H9 (cell line): Measurements from ENCODE around the gene CCL27. TPM values are rescaled to one million over a fixed set of nuclear protein-coding genes. Genes with fewer than 3 reads are reported as not detected.

Experiments used
- DNase-seq: peaks from one replicate; pipeline ENCODE4 v3.0.0-alpha.2; 2017
- H2AFZ ChIP-seq: one replicate; pipeline ENCODE4 v1.6.1; 2013; ENCODE audit warnings: mild to moderate bottlenecking, low read length, control low read depth, moderate library complexity
- H2AK5ac ChIP-seq: 2 replicates; pipeline ENCODE4 v1.6.1; 2013; ENCODE audit warnings: low read length, control low read depth, mixed read lengths; ENCODE audit not compliant: insufficient read length
- H2BK120ac ChIP-seq: one replicate; pipeline ENCODE4 v1.6.1; 2013; ENCODE audit warnings: low read depth, mild to moderate bottlenecking, low read length, control low read depth, inconsistent platforms; ENCODE audit not compliant: poor library complexity, severe bottlenecking
- H2BK12ac ChIP-seq: 2 replicates; pipeline ENCODE4 v1.6.1; 2013; ENCODE audit warnings: low read length, control low read depth, mixed read lengths, low read depth; ENCODE audit not compliant: insufficient read length
- H2BK15ac ChIP-seq: 2 replicates; pipeline ENCODE4 v1.6.1; 2013; ENCODE audit warnings: low read depth, low read length, control low read depth
- H2BK20ac ChIP-seq: one replicate; pipeline ENCODE4 v1.6.1; 2013; ENCODE audit warnings: low read depth, mild to moderate bottlenecking, low read length, control low read depth, inconsistent platforms; ENCODE audit not compliant: poor library complexity, severe bottlenecking
- H2BK5ac ChIP-seq: 2 replicates; pipeline ENCODE4 v1.6.1; 2013; ENCODE audit warnings: low read length, control low read depth, mixed read lengths; ENCODE audit not compliant: insufficient read length
- H3K14ac ChIP-seq: 2 replicates; pipeline ENCODE4 v1.6.1; 2013; ENCODE audit warnings: low read length, control low read depth; ENCODE audit not compliant: insufficient read depth
- H3K18ac ChIP-seq: 2 replicates; pipeline ENCODE4 v1.6.1; 2013; ENCODE audit warnings: low read depth, mild to moderate bottlenecking, mixed read lengths, low read length, control low read depth; ENCODE audit not compliant: insufficient read length
- H3K23ac ChIP-seq: 2 replicates; pipeline ENCODE4 v1.6.1; 2013; ENCODE audit warnings: low read length, control low read depth, mixed read lengths, low read depth; ENCODE audit not compliant: insufficient read length
- H3K23me2 ChIP-seq: 2 replicates; pipeline ENCODE4 v1.6.1; 2013; ENCODE audit warnings: low read depth, mild to moderate bottlenecking, mixed read lengths, low read length, control low read depth; ENCODE audit not compliant: insufficient read length, poor library complexity, severe bottlenecking
- H3K27ac ChIP-seq: 2 replicates; pipeline ENCODE4 v1.5.1; 2013; ENCODE audit warnings: low read length, control low read depth, mixed read lengths, low read depth; ENCODE audit not compliant: insufficient read length
- H3K27me3 ChIP-seq: 2 replicates; pipeline ENCODE4 v1.6.1; 2013; ENCODE audit warnings: low read length, control low read depth, inconsistent platforms; ENCODE audit not compliant: insufficient read depth
- H3K4ac ChIP-seq: 2 replicates; pipeline ENCODE4 v1.6.1; 2013; ENCODE audit warnings: low read depth, mild to moderate bottlenecking, control low read depth, inconsistent platforms, low read length, moderate library complexity
- H3K4me1 ChIP-seq: 2 replicates; pipeline ENCODE4 v1.6.1; 2013; ENCODE audit warnings: low read length, control low read depth, inconsistent platforms; ENCODE audit not compliant: insufficient read depth
- H3K4me2 ChIP-seq: 2 replicates; pipeline ENCODE4 v1.6.1; 2013; ENCODE audit warnings: low read length, control low read depth, mixed read lengths; ENCODE audit not compliant: insufficient read length, insufficient read depth
- H3K56ac ChIP-seq: 2 replicates; pipeline ENCODE4 v1.6.1; 2013; ENCODE audit warnings: low read depth, mild to moderate bottlenecking, mixed read lengths, low read length, control low read depth; ENCODE audit not compliant: insufficient read length
- H3K79me1 ChIP-seq: 2 replicates; pipeline ENCODE4 v1.6.1; 2013; ENCODE audit warnings: low read depth, mild to moderate bottlenecking, moderate library complexity, low read length, control low read depth, inconsistent platforms; ENCODE audit not compliant: insufficient read depth, poor library complexity, severe bottlenecking
- H3K79me2 ChIP-seq: 2 replicates; pipeline ENCODE4 v1.6.1; 2013; ENCODE audit warnings: low read length, control low read depth, inconsistent platforms; ENCODE audit not compliant: insufficient read depth
- H3K9ac ChIP-seq: 2 replicates; pipeline ENCODE4 v1.6.1; 2013; ENCODE audit warnings: low read length, control low read depth, mixed read lengths; ENCODE audit not compliant: insufficient read length; ENCODE audit errors: extremely low read depth
- H3K9me3 ChIP-seq: one replicate; pipeline ENCODE4 v1.6.1; 2013; ENCODE audit warnings: low read depth, low read length, inconsistent platforms; ENCODE audit not compliant: control insufficient read depth
- H3T11ph ChIP-seq: one replicate; pipeline ENCODE4 v1.6.1; 2013; ENCODE audit warnings: mild to moderate bottlenecking, low read length, control low read depth, inconsistent platforms
- H4K20me1 ChIP-seq: one replicate; pipeline ENCODE4 v1.6.1; 2013; ENCODE audit not compliant: control insufficient read depth, insufficient read length, insufficient read depth
- H4K5ac ChIP-seq: 2 replicates; pipeline ENCODE4 v1.6.1; 2013; ENCODE audit warnings: low read depth, mild to moderate bottlenecking, mixed read lengths, low read length, control low read depth; ENCODE audit not compliant: insufficient read length
- H4K8ac ChIP-seq: replicated peaks from 2 replicates; pipeline ENCODE4 v1.6.1; 2013; ENCODE audit warnings: low read length, control low read depth, mixed read lengths, low read depth; ENCODE audit not compliant: insufficient read length
- H4K91ac ChIP-seq: 2 replicates; pipeline ENCODE4 v1.6.1; 2013; ENCODE audit warnings: low read depth, mild to moderate bottlenecking, moderate library complexity, mixed read lengths, low read length, control low read depth; ENCODE audit not compliant: insufficient read length
- H3K27ac Mint-ChIP-seq, 3 experiments: 2 replicates in 2 of 3; 3 replicates in 1 of 3; pipeline ENCODE4 v1.8.0; 2020 to 2021; ENCODE audit warnings: mixed read lengths in 3 of 3, mild to moderate bottlenecking in 1 of 3, moderate library complexity in 1 of 3
- H3K27me3 Mint-ChIP-seq: 2 replicates; pipeline ENCODE4 v1.8.0; 2021; ENCODE audit warnings: low read depth, mild to moderate bottlenecking, moderate library complexity, mixed read lengths
- H3K36me3 Mint-ChIP-seq, 3 experiments: 2 replicates in 2 of 3; 3 replicates in 1 of 3; pipeline ENCODE4 v1.8.0; 2020 to 2021; ENCODE audit warnings: low read depth in 3 of 3, mixed read lengths in 3 of 3; ENCODE audit not compliant: insufficient read depth in 1 of 3
- H3K4me1 Mint-ChIP-seq, 2 experiments: 2 replicates each; pipeline ENCODE4 v1.8.0; 2020; ENCODE audit warnings: mixed read lengths in 2 of 2
- H3K4me3 Mint-ChIP-seq, 2 experiments: 2 replicates in 1 of 2; 3 replicates in 1 of 2; pipeline ENCODE4 v1.8.0; 2020 to 2021; ENCODE audit warnings: mild to moderate bottlenecking in 2 of 2, mixed read lengths in 2 of 2, moderate library complexity in 1 of 2
- H3K9me3 Mint-ChIP-seq, 2 experiments: 2 replicates in 1 of 2; 3 replicates in 1 of 2; pipeline ENCODE4 v1.8.0; 2020; ENCODE audit warnings: mild to moderate bottlenecking in 2 of 2, mixed read lengths in 2 of 2, moderate library complexity in 1 of 2
- CTCF ChIP-seq: fragments of 200-600 bp; sonication (generic); conservative IDR thresholded peaks from 3 replicates; pipeline ENCODE4 v1.8.0; 2021; ENCODE audit warnings: antibody characterized with exemption, mild to moderate bottlenecking
- WGBS: extraction: QIAGEN DNeasy Blood & Tissue Kit; methylation state at CpG from one replicate; pipeline ENCODE4 v1.1.7; 2013; ENCODE audit warnings: missing lambda C conversion rate, low lambda C conversion rate, mixed read lengths; ENCODE audit not compliant: insufficient read length; ENCODE audit errors: extremely low coverage; 5-methylcytosine and 5-hydroxymethylcytosine counted together
- total RNA-seq: library from RNA; stranded (reverse); gene quantifications from 2 replicates; pipeline ENCODE4 v1.2.1, GENCODE V29; 2021

The CCL27 gene
- total RNA-seq, 1 experiment from 2014 or later: 0.28 TPM

- no peak overlapping the region for H2AK5ac ChIP-seq
- H3K27me3 ChIP-seq: no peaks in the 10 kb centered on the region
- WGBS: no CpG with 5 or more reads among the region's 2 CpGs
- H4K5ac ChIP-seq: no peak overlapping the region
- peaks cover 3% of the 10 kb centered on the region; the same call in 1 of the 2 replicates for H3K4me1 ChIP-seq
- DNase-seq: no peak
- no peak overlapping the region for H3T11ph ChIP-seq
- no peak overlapping the region for H3K4me3 Mint-ChIP-seq
- 0 out of 7 replicates have a peak, but pooled peaks cover 0 to 1% (median 0%) of the 10 kb centered on the region in 3 experiments for H3K36me3 Mint-ChIP-seq
- H3K23me2 ChIP-seq: peaks cover 18% of the 10 kb centered on the region
- H3K4ac ChIP-seq: no peak overlapping the region
- TF ChIP-seq CTCF: no peak
- H2BK20ac ChIP-seq: no peak overlapping the region
- no peaks in the 10 kb centered on the region for H3K79me2 ChIP-seq
- H3K4me1 Mint-ChIP-seq: peaks cover 15 to 27% of the 10 kb centered on the region in 2 experiments
- H3K27ac ChIP-seq: no peak overlapping the region
- H3K56ac ChIP-seq: no peak overlapping the region
- no peaks in the 10 kb centered on the region for H3K9me3 Mint-ChIP-seq
- no peaks in the 10 kb centered on the region for H3K79me1 ChIP-seq
- H3K18ac ChIP-seq: no peak overlapping the region
- no peak overlapping the region for H3K4me2 ChIP-seq
- no peak overlapping the region for H3K14ac ChIP-seq
- no peak overlapping the region for H3K23ac ChIP-seq
- peaks cover 2% of the 10 kb centered on the region for H3K27me3 Mint-ChIP-seq
- H2BK15ac ChIP-seq: no peak overlapping the region
- H3K27ac Mint-ChIP-seq: no peak overlapping the region
- no peak overlapping the region for H2AFZ ChIP-seq
- H4K91ac ChIP-seq: no peak overlapping the region
- no peak overlapping the region for H3K9ac ChIP-seq
- H2BK5ac ChIP-seq: no peak overlapping the region
- no peaks in the 10 kb centered on the region for H3K9me3 ChIP-seq
- H4K20me1 ChIP-seq: no peaks in the 10 kb centered on the region
- H2BK120ac ChIP-seq: no peak overlapping the region
- H2BK12ac ChIP-seq: no peak overlapping the region
- no peak overlapping the region for H4K8ac ChIP-seq
Measured at GRCh38 chr9:34615132-34615531, 47.3 kb downstream of the CCL27 start.
